GM12875 (cell line): ENCODE measurements around the gene MAMSTR.

Source experiments
- H3K4me3 ChIP-seq: one replicate; pipeline ENCODE4 v1.5.1; 2011; ENCODE audit warnings: low read depth, low read length, control low read depth
- CTCF ChIP-seq: IDR thresholded peaks from 2 replicates; pipeline ENCODE4 v1.5.1; 2011; ENCODE audit warnings: low read depth, mild to moderate bottlenecking, control low read depth, inconsistent platforms, low read length, moderate library complexity, borderline replicate concordance; ENCODE audit not compliant: insufficient read depth

MAMSTR gene

GRCh38 chr19:48735031-48735615 lies 15.6 kb upstream of the MAMSTR start:
- no peak overlapping the region for H3K4me3 ChIP-seq
- TF ChIP-seq CTCF = no peak

- no peak overlapping the region for H3K4me3 ChIP-seq
Observed at GRCh38 chr19:48734625-48735024, 15.1 kb upstream of the MAMSTR start.

GRCh38 chr19:48731452-48731851 lies 11.9 kb upstream of the MAMSTR start:
- H3K4me3 ChIP-seq = no peak overlapping the region
- no peak for TF ChIP-seq CTCF

More at GRCh38 chr19:48734625-48735024, 15.1 kb upstream of the MAMSTR start:
- TF ChIP-seq CTCF = no peak

GRCh38 chr19:48728911-48729664 lies 9.6 kb upstream of the MAMSTR start:
- no peak overlapping the region for H3K4me3 ChIP-seq
- no peak for TF ChIP-seq CTCF

- no peak for TF ChIP-seq CTCF
- no peak overlapping the region for H3K4me3 ChIP-seq
Observed at GRCh38 chr19:48726556-48726955, 7.0 kb upstream of the MAMSTR start.

GRCh38 chr19:48724796-48725753 lies 5.5 kb upstream of the MAMSTR start:
- no peak overlapping the region for H3K4me3 ChIP-seq

More at GRCh38 chr19:48724796-48725753, 5.5 kb upstream of the MAMSTR start:
- TF ChIP-seq CTCF = no peak
